UCSD-AML1 (cell line): ENCODE data around the gene CPT1A.
"Not testable (repeated sequence)": the region's sequence is repeated elsewhere in the genome, so short reads cannot be mapped to it uniquely, and the experiment has no call there.

Source experiments
- DNase-seq: peaks from one replicate; lab custom pipeline; 2025; ENCODE audit not compliant: unreplicated experiment; lab: John Stamatoyannopoulos, UW

CPT1A gene

DNA sequence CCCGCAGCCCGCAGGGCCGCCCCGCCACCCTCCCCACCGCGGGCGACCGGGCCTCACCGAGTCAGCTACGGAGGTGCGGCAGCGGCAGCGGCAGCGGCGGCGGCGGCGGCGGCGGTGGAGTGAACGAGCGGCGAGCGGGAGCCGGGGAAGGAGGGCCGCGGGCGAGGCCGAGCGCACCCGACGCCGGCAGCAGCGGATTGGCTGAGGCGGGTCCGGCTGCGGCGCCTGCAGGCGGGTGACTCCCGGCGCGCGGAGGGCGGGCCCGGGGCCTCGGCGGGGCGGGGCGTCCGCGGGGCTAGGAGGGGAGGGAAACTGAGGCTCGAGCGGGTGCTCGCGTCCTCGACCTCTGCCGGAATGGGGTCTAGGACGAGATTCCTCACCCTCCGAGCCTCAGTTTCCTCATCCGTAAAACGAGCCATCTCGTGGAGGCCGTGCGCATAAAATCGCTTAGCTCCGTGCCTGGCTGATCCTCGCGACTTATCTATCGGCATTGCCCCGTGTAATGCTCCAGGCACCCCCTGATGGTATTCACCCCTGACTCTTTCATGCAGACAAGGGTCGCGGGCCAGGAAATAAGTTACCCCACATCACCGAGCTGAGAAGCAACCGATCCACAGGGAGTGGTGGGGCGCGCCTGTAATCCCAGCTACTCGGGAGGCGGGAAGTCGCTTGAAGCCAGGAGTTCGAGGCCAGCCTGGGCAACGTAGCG is at the start of gene CPT1A:
Gene CPT1A (minus strand): TSS at position 199 of the 709 bp plus-strand sequence. CDS start 26,442 bp downstream, outside the sequence.
- peak; percentile 81 for DNase-seq

- DNase-seq: no peak
Observed at GRCh38 chr11:68890490-68891231, 48.9 kb upstream of the CPT1A start.

- DNase-seq: no peak
Observed at GRCh38 chr11:68889948-68890446, 48.3 kb upstream of the CPT1A start.

DNA sequence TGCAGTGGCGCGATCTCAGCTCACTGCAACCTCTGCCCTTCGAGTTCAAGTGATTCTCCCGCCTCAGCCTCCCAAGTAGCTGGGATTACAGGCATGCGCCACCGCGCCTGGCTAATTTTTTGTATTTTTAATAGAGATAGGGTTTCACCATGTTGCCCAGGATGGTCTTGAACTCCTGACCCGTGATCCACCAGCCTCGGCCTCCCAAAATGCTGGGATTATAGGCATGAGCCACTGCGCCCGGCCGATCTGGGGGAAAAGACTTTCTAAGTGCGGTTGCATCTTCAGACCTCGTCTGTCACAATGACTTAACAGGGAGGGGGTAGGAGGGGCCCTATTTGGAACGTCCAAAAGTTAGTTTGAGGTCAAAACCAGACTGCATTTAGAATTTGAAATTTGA is 43.1 kb upstream of the CPT1A start:
- DNase-seq: not testable (repeated sequence)

DNA sequence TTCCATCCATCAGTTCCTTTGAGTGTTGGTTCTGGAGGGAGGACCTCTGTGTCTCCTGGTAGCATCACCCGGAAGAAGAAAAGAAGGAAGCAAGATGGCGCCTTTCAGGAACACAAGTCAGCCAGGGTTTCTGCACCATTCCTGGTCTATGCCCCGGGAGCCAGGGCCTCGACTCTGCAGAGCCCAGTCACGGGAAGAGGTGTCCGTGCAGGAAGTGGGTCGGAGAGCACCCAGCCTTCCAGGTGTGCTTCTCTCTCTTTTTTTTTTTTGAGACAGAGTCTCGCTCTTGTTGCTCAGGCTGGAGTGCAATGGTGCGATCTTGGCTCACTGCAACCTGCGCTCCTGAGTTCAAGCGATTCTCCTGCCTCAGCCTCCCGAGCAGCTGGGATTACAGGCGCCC is 40.7 kb upstream of the CPT1A start:
- DNase-seq: no peak

GRCh38 chr11:68881320-68881719 is 39.6 kb upstream of the CPT1A start:
- DNase-seq: no peak

GRCh38 chr11:68880851-68881250 is 39.1 kb upstream of the CPT1A start:
- no peak for DNase-seq

- no peak for DNase-seq
Observed at GRCh38 chr11:68878022-68878421, 36.3 kb upstream of the CPT1A start.

DNA sequence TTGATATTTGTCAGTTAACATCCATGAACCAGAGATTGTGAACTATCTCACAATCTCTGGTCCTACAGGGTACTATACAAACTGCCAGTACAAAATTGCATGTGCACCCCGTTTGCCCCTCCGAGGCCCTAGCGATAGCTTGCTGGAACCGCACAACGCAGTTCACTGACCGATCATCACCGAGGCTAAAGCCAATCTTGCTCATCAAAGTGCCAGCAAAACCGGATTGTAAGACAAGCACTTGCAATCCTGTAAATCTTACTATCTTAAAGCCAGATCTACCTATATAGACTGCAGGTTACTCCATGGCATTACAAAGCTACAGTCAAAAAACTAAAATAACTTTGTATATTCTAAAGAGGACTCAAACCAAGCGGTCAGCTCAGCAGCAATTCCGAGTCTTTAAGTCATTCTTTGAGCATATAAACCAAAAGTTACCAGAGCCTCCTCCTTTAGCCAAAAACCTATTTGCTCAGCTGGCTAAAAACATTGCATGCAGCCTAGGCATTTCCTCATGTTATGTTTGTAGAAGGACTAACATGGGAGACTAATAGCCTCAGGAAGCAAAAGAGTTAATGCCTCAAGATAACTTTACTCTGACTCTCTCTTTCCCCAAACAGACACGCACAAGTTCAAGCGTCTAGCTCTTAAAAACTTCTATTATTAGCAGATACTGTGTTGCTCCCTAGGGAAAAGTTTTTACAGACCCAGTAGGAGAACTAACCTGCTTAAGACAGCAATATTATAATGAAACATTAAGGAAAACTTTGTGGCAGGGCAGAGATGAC is 30.7 kb upstream of the CPT1A start:
- no peak for DNase-seq

DNA sequence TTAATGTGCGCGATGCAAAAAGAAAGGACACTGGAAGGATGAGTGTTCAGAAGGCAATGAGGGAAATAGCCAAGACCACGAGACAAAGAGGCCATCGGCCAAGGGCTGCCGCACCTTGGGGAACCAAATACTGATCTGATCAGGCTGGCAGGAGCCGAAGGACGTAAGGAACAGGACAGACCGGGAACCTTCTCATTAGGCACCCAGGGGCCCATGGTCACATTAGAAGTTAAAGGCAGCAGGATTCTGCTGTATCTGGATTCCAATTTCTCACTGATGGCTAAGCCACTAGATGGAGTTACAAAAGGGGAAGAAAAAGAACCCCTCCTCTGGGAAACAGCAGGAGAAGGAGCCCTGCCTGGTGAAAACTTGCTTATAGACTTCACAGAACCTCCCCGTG is 28.8 kb upstream of the CPT1A start:
- no peak for DNase-seq

DNA sequence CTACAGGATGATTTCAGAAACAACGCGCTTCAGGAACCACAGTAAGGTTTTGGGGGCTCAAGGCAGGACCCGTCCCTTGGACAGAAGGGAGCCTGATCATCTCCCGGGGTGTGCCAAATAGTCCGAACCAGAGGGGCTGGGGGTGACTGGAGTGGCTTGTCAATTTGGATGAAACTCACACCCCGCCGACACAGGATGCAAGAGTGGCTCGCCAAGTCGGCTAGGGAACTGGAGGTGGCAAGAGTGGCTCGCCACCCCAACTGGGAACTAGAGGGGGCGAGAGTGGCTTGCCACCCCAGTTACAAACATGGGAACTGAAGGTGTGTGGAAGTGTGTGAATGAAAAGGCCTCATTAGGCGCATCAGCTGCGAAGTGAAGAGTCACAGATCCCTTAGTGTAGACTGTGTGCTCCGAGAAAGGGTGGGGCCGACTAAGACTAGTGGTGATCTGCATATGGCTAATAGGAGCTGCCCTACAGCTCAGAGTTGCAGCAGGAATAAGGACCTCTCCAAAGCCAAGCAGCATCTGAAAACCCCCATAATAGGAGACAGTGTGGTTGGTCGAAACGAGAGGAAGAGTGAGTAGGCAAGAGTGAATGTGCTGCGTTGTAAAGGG is 26.6 kb upstream of the CPT1A start:
- DNase-seq: no peak

DNA sequence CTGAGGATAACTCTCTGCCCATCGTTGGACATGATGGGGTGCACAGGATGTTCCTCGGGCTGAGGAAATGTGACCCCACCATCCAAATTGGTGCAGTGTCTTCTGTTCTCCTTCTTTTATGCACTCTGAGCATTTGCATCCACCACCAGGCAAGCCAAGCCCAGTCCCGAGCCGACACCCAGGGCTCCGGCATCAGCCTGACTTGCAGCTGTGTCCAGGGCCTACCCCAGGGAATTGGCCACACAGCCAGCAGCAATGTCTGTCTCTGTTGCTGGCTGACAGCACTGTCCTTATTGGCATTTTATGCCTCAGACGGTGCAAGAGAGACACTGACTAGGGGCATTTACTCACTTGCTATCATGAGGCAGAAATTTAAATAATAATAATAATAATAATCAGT is 25.4 kb upstream of the CPT1A start:
- DNase-seq: no peak

- DNase-seq: no peak
Observed at GRCh38 chr11:68865241-68865640, 23.5 kb upstream of the CPT1A start.

DNA sequence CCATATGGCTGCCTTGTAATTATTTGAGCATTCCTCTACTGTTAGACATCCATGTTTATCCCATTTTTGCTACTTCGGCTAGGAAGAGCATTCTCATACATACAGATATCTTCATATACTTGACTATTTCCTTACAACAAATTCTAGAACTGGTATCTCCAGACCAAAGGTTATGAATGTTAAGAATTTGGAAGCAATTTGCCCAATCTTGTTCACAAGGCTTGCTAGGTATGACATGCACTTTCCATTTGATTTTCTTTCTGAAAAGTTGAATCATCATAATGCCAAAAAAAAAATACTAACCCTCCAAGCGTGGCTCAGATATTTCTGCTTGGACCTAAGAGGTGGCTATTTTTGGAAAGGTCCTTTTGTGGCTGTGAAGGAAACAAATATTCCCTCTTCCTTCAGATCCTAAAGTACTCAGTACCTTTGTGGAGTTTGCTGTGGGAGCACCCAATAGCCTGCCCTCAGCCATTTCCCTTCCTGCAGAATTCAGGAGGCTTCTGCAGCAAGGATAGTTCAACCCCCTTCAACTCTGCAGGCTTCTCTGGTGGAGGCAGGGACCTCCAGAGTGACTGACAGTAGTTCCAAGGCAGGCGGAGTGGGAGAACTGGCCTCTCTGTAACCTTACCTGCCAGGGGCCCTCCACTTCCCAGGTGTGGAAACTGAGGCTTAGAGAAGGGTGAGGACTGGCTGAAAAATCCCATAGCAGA is 22.0 kb upstream of the CPT1A start:
- DNase-seq: no peak

GRCh38 chr11:68862421-68862820 is 20.7 kb upstream of the CPT1A start:
- DNase-seq: no peak

GRCh38 chr11:68859123-68859522 is 17.4 kb upstream of the CPT1A start:
- no peak for DNase-seq

DNA sequence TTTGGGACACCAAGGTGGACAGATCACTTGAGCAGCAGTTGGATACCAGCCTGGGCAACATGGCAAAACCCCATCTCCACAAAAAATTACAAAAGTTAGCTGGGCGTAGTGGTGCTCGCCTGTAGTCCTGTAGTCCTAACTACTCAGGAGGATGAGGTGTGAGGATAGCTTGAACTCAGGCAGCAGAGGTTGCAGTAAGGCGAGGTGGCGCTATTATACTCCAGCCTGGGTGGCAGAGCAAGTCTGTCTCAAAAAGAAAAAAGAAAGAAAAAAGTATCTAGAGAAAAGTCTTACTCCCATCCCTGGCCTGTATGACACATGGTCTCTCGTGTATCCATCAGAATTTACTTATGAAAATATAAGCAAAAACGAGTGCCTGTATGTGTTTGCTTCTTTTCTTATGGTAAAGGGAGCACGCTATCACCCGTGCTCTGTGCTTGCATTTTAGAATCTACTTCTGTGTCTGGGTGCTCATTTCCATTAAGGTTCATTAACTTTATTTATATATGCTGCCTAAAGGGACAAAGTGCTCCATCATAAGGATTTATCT is 15.4 kb upstream of the CPT1A start:
- DNase-seq: no peak

GRCh38 chr11:68856425-68857030 is 14.8 kb upstream of the CPT1A start:
- DNase-seq: not testable (repeated sequence)

GRCh38 chr11:68855205-68855981 is 13.7 kb upstream of the CPT1A start:
- peak; percentile 60 for DNase-seq
